RWPE1 (cell line): ENCODE data around the gene FAM9B.

Source experiments
- CTCF ChIA-PET: fragments of 350-600 bp; sonication (Branson Sonifier 250); formaldehyde crosslinking; extraction: SDS; loops from one replicate; lab custom pipeline; 2021; lab: Yijun Ruan, JAX
- POLR2A ChIA-PET: fragments of 400-600 bp; formaldehyde crosslinking; extraction: SDS; loops from one replicate; lab custom pipeline; 2020; ENCODE audit warnings: antibody characterized with exemption; ENCODE audit not compliant: low non-redundant PET; lab: Yijun Ruan, JAX
- DNase-seq: peaks from one replicate; pipeline ENCODE4 v3.0.0; 2012; ENCODE audit warnings: low spot score
- H3K27ac ChIP-seq: fragments of 450-650 bp; 2 replicates; pipeline ENCODE4 v1.5.1; 2017
- CTCF ChIP-seq: fragments of 450-650 bp; conservative IDR thresholded peaks from 2 replicates; pipeline ENCODE4 v1.5.1; 2017; ENCODE audit warnings: low read depth, mild to moderate bottlenecking

FAM9B gene

GRCh38 chrX:9033989-9034388 is at the start of gene FAM9B:
Gene FAM9B (minus strand): TSS chrX:9034127. CDS start chrX:9032986, 1,141 bp downstream.
- DNase-seq, result no peak
- H3K27ac ChIP-seq, result no peak within 1 kb of the TSS
- no peak for TF ChIP-seq CTCF
- ChIA-PET POLR2A (no interaction called here), CTCF (no interaction called here)

- POLR2A ChIA-PET, result no interaction called here
- CTCF ChIA-PET, result no interaction called here
- no peak for DNase-seq
- H3K27ac ChIP-seq, result no peak overlapping the region
- TF ChIP-seq CTCF, result no peak
Measured at GRCh38 chrX:9081271-9081670, 47.3 kb upstream of the FAM9B start.

GRCh38 chrX:9074326-9074725 is 40.4 kb upstream of the FAM9B start:
- ChIA-PET CTCF (no interaction called here), POLR2A (no interaction called here)
- no peak overlapping the region for H3K27ac ChIP-seq
- no peak for DNase-seq
- no peak for TF ChIP-seq CTCF

- DNase-seq, result no peak
- TF ChIP-seq CTCF, result no peak
- ChIA-PET CTCF (no interaction called here), POLR2A (no interaction called here)
- H3K27ac ChIP-seq, result no peak overlapping the region
Measured at GRCh38 chrX:9072281-9072680, 38.4 kb upstream of the FAM9B start.

- CTCF ChIA-PET, result no interaction called here
- DNase-seq, result no peak
- TF ChIP-seq CTCF, result no peak
- H3K27ac ChIP-seq, result no peak overlapping the region
- POLR2A ChIA-PET, result no interaction called here
Measured at GRCh38 chrX:9071031-9071650, 37.2 kb upstream of the FAM9B start.

GRCh38 chrX:9069573-9069972 is 35.6 kb upstream of the FAM9B start:
- ChIA-PET CTCF (no interaction called here), POLR2A (no interaction called here)
- no peak overlapping the region for H3K27ac ChIP-seq
- DNase-seq, result no peak
- TF ChIP-seq CTCF, result no peak

GRCh38 chrX:9064694-9065093 is 30.8 kb upstream of the FAM9B start:
- H3K27ac ChIP-seq, result no peak overlapping the region
- TF ChIP-seq CTCF, result no peak
- DNase-seq, result no peak
- ChIA-PET CTCF (no interaction called here), POLR2A (no interaction called here)
